CD4-positive, alpha-beta T cell treated with Interleukin-4 for 1 hour (primary cell): Measurements from ENCODE around the gene SAP30BP.

Experiments
- DNase-seq, 2 donors: peaks; one replicate each; pipeline ENCODE4 v3.0.0-alpha.2; 2020 to 2022

Gene SAP30BP

GRCh38 chr17:75743625-75744206 is 76.6 kb downstream of the SAP30BP start:
- no peak for DNase-seq

GRCh38 chr17:75748706-75749105 is 81.6 kb downstream of the SAP30BP start:
- no peak for DNase-seq

GRCh38 chr17:75749545-75750389 is 82.6 kb downstream of the SAP30BP start:
- peak; percentile 86 to 87 for DNase-seq

- DNase-seq, result no peak
Measured at GRCh38 chr17:75750661-75751423, 83.7 kb downstream of the SAP30BP start.

GRCh38 chr17:75751676-75752404 is 84.7 kb downstream of the SAP30BP start:
- no peak for DNase-seq

GRCh38 chr17:75752405-75752709 is 85.2 kb downstream of the SAP30BP start:
- DNase-seq, result no peak

GRCh38 chr17:75752802-75753513 is 85.8 kb downstream of the SAP30BP start:
- DNase-seq, result no peak

GRCh38 chr17:75753514-75754377 is 86.6 kb downstream of the SAP30BP start:
- DNase-seq, result peak; percentile 73

GRCh38 chr17:75754378-75755204 is 87.5 kb downstream of the SAP30BP start:
- DNase-seq, result no peak

- no peak for DNase-seq
Measured at GRCh38 chr17:75755205-75755901, 88.2 kb downstream of the SAP30BP start.

- no peak for DNase-seq
Measured at GRCh38 chr17:75755990-75756389, 88.9 kb downstream of the SAP30BP start.

GRCh38 chr17:75756451-75757085 is 89.4 kb downstream of the SAP30BP start:
- no peak for DNase-seq

- DNase-seq, result no peak
Measured at GRCh38 chr17:75757086-75757681, 90.0 kb downstream of the SAP30BP start.
